HL-60 (cell line): ENCODE measurements around the gene CNGA2.

Source experiments
- GABPA ChIP-seq: IDR thresholded peaks from 2 replicates; pipeline ENCODE4 v1.6.1; 2012; ENCODE audit warnings: low read depth
- TF ChIP-seq, protein P1 (sequence below): IDR thresholded peaks from one replicate; pipeline ENCODE4 v1.5.1; 2011; ENCODE audit warnings: low read length, control low read depth, inconsistent platforms; ENCODE audit not compliant: insufficient read depth

DNA sequence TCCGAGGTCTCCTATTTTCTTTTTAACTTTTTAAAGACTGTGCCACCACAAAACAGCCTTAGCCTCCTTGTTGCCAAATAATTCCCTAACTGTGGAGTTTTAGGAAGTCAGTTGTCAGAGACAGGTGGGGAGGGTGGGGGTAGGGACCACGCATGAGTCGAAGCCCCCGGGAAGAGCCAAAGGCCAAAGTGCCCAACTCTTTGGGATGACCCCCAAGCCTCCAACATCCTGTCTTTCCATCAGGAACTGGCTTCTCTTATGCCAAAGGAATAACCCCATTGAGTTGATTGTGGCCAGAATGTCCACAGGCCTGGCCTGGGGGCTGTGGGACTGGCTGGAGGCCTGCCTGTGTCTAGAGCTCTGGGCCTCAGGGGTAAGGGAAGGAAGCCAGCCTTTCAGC, 33.5 kb upstream of the CNGA2 start:
- TF ChIP-seq, protein P1, sequence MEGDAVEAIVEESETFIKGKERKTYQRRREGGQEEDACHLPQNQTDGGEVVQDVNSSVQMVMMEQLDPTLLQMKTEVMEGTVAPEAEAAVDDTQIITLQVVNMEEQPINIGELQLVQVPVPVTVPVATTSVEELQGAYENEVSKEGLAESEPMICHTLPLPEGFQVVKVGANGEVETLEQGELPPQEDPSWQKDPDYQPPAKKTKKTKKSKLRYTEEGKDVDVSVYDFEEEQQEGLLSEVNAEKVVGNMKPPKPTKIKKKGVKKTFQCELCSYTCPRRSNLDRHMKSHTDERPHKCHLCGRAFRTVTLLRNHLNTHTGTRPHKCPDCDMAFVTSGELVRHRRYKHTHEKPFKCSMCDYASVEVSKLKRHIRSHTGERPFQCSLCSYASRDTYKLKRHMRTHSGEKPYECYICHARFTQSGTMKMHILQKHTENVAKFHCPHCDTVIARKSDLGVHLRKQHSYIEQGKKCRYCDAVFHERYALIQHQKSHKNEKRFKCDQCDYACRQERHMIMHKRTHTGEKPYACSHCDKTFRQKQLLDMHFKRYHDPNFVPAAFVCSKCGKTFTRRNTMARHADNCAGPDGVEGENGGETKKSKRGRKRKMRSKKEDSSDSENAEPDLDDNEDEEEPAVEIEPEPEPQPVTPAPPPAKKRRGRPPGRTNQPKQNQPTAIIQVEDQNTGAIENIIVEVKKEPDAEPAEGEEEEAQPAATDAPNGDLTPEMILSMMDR: no peak
- TF ChIP-seq GABPA: no peak
